GM19397 (cell line): Measurements from ENCODE around the gene TRAPPC2L.
A peak's percentile ranks its signal among the peaks of the same experiment; 100 is the strongest.

Experiments
- ATAC-seq: cut with Tn5 transposase; IDR thresholded peaks from one replicate; pipeline ENCODE4 v1.9.1; 2021; ENCODE audit warnings: mild to moderate bottlenecking, moderate library complexity; ENCODE audit not compliant: unreplicated experiment

Gene TRAPPC2L

DNA sequence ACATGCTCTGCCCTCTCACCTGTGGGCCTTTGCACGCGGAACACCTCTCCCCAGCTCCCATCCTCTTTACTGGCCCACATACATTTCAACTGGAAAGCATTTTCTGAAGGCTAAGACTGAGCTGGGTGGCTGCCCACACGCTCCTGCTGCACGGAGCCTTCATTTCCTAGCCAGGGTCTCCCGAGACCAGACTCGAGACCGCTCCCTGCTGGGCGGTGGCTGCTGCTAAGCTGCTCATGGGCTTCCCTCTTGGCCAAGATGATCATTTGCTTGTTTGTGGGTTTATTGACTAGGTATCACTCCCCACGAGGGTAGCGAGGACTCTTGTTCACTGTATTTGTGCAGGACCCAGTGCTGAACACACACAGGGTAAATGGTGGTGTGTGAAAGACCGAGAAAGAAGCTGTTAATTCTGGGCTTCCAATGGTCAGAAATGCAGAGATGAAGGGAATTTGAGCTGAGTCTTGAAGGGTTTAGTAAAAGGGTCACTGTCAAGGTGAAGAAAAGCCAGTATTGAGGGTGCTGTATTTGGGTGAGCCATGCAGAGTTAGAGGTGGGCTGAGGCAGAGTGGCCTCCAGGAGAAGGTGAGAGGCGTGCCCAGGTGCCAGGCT lies 907 bp downstream of the TRAPPC2L start:
- ATAC-seq, result peak; percentile 40

DNA sequence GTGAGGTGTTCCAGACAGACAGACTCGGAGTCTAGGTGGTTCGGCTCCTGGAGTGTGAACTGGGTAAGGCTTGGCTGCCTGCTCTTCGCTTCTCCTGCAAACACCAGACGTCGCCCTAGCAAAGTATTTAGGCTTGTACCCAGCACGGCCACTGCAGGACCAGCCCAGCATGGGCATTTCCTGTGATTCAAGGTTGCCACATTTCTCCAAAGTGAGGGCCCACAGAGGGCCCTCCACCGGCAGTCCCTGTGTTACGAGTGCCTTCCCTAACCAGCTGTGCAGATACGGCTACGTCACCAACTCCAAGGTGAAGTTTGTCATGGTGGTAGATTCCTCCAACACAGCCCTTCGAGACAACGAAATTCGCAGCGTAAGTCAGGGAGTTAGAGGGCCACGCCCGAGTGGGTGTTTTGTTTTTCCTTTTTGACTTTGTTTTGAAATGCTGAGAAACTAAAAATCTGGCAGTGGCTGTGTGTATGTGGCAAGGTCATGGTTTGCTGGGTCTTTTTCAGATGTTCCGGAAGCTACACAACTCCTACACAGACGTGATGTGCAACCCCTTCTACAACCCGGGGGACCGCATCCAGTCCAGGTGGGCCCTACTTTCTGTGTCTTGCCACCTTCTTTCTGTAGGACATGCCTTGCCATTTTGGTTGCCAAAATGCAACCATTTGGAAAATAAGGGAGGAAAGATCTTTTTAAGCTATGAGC lies 2.6 kb downstream of the TRAPPC2L start:
- ATAC-seq, result no peak

DNA sequence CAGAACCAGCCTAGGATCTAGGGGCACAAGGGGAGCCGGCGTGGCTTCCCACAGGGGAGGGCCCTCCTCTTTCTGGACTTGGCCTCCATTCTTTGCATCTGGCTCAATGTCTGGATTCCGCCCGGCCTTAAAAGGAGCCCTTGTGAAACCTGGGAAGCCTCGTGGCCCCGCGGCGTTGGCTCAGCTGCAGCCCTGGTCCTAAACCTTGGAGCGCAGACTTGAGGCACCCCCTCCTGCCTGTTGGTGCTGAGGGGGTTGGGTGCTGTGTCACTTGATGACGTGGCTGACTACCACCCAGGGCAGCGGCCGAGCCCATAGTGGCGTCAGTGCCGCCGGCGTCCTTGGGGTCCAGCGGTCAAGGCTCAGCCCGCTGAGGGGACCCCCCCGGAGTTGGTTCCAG lies 4.4 kb downstream of the TRAPPC2L start:
- no peak for ATAC-seq

DNA sequence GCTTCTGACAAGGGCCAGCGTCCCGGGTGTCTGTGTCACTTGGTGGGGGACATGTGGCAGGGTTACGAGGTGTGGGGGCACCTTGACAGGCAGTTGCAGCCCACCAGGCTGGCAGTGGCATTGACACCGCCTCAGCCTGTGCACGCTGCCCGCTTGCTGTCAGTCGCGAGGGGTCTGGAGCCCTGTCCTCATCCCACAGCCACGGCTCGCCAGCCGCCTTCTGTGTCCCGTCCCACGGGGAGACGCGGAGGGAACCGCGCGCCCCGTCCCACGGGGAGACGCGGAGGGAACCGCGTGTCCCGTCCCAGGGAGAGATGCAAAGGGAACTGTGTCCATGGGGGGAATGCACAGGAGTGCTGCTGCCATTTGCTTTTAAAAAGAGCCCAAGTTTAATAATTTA lies 6.0 kb downstream of the TRAPPC2L start:
- ATAC-seq, result no peak

DNA sequence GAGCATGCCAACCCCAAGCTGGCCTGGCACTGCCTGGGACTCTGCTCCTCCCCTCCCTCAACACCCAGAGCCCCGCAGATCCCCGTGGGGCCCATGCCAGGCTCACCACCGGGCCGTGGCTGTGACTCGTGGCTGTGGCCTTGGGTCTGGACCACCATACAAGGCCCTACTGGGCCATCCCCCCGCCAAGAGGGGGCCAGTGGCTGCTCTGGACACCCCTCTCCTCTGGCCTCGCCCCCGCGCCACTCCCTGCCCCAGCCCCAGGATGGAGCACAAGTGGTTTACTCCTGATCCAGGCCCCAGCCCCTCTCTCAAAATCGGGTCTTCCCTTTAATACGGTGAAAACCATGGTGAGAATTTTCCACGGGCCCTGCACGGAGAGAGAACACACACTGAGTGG lies 6.5 kb downstream of the TRAPPC2L start:
- no peak for ATAC-seq

DNA sequence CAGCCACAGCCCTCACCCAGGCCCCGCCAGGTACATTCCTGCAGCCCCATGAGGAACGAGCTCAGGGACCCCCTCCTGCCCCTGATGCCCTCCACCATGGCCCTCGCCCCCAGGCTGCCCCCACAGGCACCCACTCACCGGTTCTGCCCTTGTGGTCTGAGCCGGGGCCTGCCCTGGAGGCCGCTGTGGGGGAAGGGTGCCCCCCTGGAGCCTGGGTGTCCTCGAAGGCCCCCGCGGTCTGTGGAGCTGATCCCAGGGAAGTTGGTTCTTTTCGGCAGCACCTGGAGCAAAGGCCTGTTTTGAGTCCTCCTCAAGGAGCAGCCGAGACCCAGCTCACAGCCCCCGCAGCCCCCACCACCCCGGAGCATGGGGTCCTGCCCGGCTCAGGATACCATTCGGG lies 7.2 kb downstream of the TRAPPC2L start:
- no peak for ATAC-seq

DNA sequence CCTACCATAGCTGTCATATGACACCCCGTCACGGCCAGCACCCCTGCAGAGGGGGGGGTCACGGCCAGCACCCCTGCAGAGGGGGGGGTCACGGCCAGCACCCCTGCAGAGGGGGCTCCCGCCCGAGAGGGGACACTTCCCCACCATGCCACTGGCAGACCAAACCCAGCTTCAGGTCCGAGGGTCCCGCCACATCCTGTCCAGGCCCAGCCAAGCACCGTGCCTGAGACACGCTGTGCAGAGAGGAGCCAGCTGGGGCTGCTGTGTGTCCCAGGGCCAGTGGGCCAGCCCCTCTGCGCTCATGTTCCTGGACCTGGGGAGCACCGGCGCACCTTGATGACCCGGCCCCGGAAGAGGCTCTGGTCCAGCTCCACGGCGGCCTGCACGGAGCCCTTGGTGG lies 7.6 kb downstream of the TRAPPC2L start:
- no peak for ATAC-seq

DNA sequence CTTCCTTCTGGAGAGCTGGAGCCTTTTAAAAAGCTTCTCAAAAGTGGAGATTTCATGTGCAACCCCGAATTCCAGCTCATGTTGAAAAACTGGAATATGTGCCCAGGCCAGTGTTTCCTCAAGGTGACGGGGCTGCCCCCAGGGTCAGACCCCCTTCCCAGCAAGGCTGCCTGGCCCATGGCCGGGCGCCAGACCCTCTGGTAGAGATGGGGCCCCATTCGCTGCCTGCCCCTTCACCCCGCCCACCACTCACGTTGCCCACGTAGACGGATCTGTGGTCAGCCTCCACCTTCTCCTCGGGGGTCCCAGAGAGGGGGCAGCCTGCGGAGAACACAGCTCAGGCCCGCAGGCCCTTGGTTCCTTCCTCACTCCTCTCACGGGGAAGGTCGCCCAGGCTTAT lies 8.4 kb downstream of the TRAPPC2L start:
- ATAC-seq, result no peak

DNA sequence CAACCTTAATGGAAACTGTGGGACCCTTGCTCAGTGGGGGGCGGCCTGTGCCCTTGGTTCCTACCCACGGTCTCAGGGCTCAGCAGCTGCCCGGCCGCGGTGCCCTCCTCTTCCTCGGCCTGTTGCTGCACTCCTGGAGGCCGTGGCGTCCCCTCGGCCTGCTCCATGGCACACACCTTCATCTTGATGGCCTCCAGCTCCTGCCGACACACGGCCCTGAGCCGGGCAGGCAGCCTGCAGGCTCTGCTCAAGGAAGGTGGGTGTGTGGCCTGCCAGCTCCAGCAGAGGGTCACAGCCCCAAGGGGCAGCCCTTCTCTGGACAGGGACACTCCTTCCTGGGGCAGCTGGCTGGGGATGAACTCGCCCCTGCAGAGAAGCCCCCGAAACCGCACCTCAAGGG lies 8.8 kb downstream of the TRAPPC2L start:
- ATAC-seq, result no peak

DNA sequence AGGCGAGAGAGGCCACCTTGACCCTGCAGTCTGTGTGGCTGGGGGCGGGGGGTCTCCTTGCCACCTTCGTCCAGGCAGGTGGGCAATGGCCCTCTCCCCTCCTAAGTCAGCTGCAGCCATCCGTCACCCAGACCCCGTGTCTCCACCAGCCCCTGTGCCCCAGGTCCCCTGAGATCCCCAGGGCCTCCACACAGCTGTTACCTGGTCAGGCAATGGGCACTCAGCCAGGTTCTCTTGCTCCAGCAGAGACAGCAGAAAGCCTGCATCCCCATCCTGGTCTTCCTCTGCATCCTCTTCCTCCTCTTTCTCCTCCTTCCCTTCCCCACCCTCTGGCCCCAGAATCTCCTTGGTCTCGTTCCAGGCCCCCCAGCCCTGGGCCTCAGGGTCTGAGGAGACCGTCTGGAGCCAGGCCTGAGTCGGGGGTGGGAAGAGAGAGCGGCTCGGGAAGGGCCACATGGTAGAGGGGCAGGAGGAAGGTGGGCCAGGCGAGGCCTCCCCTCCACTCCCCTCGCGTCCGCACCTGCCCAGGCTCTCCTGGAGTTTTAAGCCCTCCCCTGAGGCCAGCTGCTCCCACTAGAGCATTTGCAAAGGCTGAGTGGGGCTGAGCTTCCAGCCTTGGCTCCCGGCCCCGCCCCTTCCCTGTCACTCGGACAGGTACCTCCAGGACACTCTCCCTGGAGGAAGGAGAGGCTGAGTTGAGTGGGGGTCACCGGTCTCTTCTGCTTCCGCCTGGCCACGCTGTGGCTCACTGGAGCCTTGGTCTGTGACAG lies 9.4 kb downstream of the TRAPPC2L start, which contains the start of gene PABPN1L:
PABPN1L (minus strand) TSS at position 510 of the 770 bp plus-strand sequence; CDS start at position 456, 54 bp downstream.
- no peak for ATAC-seq

DNA sequence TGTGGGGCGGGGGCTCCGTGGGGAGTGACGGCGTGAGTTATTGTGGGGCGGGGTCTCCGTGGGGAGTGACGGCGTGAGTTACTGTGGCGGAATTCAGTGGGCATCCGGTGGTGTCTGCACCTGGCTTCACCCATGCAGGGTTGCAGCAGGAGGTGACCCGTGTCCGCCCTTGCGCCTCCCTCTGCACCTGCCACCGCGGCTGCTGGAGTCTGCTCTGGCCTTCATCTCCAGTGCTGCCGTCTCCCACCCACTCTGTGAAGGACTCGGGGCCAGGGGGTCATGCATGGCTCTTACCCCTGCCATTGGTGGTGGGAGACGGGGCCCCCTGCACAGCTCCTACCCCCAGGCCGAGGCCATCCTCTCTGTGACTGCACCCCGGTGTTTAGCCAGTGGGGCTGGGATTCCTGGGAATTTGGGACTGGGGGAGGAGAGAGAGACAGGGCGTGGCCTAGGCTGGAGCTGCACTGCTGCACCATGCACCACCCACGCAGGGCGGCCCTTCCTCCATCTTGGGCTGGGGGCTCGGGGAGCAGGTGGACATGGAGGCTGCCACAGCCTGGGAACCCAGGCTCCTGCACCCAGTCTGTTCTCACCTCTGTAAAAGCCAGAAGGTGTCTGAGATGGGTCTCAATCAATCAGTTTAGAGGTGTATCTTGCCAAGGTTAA lies 10.8 kb downstream of the TRAPPC2L start:
- no peak for ATAC-seq

DNA sequence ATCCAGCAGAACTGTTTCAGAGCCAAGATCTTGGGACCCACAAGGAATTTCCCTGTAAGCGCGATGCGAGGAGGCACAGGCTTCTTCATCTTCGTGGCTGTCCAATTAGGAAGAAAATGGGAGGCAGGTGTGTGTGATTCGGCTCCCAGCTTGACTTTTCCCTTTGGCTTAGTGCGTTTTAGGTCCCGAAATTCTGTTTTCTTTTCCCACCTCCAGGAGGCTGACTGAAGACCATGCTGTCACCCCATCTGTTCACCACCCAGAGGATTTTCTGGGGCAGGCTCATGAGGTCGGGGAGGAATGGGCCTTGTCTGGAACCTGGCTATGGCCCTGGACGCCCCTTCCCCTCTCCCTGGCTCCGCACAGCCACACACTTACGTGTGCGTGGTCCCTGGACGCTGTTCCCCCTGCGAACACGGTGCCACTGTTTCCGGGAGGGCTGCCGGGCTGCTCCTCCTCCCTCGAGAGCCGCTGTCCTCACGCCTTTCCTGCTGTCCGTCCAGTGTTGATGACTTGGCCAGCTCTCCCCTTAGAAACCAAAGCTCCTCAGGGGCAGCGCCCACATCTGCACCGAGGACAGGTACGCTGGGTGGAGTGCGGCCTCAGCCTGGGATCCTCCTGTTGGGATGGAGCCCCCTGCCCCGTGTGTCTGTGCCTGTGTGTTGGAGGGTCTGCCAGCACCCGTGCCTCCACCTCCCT lies 12.2 kb downstream of the TRAPPC2L start:
- no peak for ATAC-seq

DNA sequence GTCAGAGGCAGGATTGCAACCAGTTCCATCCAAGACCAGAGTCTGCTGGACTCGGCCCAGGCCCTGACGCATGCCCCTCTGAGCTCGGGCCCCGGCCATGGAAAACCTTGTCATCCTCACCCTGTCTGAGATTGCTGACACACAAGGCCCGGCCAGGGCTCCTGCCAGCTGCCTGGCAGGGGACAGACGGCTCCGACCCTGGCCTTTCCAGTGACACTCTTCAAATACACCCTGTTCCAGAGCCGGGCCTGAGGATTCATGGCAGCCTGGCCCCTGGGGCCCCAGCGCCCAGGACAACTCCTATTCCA lies 12.7 kb downstream of the TRAPPC2L start:
- ATAC-seq, result no peak

DNA sequence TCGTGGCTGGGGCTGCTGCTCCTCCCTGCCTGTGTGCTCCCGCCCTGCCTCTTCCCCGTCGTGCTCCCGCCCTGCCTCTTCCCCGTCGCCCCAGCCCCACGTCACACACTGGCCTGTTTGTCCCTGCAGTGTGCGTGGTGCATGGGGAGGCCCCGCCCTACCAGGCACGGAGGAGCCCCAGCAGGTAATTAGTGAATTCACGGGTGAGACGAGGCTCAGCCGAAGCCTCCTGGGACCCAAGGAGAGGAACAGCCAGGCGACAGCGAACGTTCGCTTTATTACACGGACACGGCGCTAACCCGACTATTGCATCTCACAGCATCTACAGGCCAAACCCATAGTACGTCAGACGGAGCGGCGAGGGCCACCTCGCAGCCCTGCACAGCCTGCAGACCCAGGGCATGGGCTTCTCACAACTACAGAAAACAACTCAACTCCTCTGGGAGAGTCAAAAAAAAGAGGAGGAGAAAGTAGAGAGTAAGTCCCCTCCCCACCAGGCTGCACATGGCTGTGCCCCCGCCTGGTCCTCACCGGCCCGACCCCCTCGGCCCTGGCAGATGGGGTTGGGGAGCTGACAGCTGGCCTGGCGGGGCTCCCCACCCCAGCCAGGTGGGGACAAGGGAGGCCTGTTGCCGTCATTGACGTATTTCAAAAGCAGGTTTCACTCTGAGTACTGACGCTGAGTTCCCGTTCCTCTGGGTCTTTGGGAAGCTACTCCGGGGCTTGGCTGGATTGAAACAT lies 13.9 kb downstream of the TRAPPC2L start:
- no peak for ATAC-seq

DNA sequence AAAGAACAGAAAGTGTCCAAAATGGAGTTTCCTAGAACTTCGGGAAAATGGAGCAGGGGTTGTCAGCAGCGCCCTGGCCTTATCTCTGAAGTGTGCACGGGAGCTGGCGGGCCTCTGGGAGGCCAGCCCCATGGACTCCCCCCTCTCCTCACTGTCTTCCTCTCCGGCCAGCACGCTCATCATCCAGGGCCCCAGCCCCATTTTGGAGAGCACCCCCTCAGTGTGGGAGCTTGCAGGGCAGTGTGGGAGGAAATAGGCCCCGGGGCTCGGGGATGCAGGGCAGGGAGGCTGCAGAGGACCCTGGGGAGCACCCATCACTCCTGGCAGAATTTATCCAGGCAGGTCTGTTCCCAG lies 14.4 kb downstream of the TRAPPC2L start:
- no peak for ATAC-seq

DNA sequence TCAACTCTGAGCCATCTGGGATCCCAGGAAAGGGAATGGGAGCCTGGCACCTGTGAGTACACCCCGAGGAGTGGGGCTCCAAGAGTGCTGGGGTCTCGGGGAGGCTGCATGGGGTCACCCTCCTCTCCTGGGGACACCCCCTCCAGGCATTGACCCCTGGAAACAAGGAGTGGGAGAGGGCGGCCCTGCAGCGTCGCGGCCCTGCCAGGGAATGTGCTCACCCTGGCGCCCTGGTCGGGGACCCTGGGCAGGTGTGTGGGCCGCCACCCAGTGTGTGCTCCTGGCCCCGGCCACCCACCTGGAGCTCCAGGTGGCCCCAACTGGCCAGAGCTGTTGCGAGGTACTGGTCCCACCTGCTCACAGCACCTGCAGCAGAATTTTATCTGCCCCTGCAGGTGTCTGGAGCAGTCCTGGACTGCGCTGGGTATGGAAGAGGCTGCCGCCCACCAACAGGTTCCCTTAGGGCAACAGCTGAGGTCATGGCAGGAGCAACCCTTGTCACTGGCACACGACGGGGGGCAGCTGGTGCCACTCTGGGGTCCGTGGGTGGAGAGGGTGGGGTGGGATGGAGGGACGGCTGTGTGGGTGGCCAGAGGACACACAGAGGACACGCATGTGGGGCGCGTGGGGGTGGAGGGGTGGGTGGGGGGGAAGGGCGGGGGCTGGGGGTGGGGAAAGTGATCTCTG lies 14.9 kb downstream of the TRAPPC2L start:
- no peak for ATAC-seq

DNA sequence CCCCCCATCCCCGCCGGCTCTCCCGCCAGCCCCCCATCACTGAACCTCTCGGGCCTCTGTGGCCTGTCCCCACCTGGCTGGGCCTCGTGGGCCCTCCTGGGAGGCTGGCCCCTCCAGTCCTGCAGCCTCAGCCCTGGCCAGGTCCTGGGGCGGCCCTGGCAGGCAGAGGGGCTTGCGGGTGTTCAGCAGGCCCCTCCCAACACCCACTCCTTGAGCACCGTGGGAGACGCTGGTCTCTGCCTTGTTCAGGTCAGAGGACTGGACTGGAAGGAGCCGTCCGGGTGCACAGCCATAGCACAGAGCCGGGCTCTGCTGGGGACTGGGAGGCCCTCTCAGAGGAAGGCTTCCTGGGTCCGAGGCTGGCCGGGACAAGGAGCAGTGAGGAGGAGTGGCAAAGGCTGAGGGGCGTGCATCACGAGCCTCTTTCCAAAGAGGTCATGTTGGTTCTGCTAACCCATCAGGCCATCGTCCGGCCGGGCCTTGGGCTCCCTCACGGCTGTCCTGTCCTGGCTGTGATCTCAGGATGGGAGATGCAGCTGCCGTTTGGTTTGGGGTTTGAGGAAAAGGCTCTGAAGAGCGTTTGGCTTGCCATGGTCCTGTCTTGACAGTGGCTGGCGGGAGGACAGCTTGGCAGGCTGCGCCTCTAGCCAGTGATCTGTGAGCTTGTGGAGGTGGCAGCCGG lies 15.9 kb downstream of the TRAPPC2L start:
- no peak for ATAC-seq

DNA sequence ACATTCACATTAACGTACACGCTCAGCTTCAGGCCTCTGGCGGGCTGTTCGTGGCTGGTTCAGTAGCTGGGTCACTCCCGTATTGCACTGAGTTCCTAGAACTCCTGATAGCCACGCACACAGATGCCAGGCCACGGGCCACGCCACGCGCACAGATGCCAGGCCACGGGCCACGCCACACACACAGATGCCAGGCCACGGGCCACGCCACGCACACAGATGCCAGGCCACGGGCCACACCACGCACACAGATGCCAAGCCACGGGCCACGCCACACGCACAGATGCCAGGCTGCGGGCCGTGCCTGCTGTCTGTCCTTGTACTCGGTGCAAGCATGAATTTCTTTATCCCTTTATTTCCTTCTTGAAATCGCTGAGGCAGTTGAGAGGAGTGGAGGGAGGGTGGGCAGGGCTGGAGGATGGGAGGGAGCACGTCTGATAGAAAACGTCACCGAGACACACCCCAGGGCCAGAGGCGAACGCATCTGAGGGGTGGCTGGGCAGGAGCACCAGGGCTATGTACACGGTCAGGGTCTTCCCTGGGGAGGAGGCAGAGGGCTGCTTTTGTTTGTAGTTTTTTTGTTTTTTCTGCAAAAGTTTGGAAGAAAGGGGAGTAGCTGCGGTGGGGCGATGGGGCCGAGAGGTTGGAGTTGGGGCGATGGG lies 18.1 kb downstream of the TRAPPC2L start:
- ATAC-seq, result no peak
